ENCODE results near the gene SLCO6A1.
"Not testable (repeated sequence)": the region's sequence is repeated elsewhere in the genome, so short reads cannot be mapped to it uniquely, and the experiment has no call there.

SLCO6A1 gene

GRCh38 chr5:102498271-102499034, at the start of gene SLCO6A1:
Gene SLCO6A1 (minus strand): TSS chr5:102499001. CDS start chr5:102498844, 157 bp downstream.
- no peak for DNase-seq

- no peak for DNase-seq
Observed at GRCh38 chr5:102547141-102548035, 48.6 kb upstream of the SLCO6A1 start.

GRCh38 chr5:102545175-102545574, 46.4 kb upstream of the SLCO6A1 start:
- DNase-seq, result peak; percentile 1

DNA sequence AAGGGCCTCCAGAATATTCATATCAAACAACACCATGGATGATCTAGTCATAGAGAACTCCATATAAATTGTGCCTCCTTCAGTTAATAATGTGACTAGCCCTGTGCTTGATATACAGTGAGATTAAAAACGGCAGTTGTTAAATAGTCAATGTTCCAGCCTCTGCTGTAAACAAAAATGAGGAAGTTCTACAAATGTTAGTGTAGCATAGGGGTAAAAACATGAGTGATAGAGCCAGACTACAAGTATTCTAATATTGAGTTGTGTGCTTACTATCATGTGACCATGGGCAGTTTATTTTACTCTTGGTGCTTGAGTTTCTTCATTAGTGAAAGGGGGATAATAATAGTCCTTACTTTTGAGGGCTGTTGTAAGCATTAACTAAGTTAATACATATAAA, 43.3 kb upstream of the SLCO6A1 start:
- no peak for DNase-seq

- peak; percentile 50 for DNase-seq
Observed at GRCh38 chr5:102539996-102540728, 41.4 kb upstream of the SLCO6A1 start.

DNA sequence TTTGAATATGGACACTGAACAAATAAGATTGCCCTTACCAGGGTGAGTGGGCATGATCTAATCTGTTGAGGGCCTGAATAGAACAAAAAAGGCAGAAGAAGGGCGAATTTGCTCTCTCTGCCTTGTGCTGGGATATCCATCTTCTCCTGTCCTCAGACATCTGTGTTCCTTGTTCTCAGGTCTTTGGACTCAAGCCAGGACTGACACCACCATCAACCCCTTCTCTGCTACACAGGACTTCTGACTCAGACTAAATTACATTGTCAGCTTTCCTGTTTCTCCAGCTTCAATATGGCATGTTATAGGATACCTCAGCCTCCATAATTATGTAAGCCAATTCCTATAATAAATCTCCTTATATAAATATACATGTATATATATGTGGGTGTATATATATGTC, 40.8 kb upstream of the SLCO6A1 start:
- DNase-seq, result peak; percentile 37

GRCh38 chr5:102537011-102537410, 38.2 kb upstream of the SLCO6A1 start:
- DNase-seq, result no peak

GRCh38 chr5:102536323-102536928, 37.6 kb upstream of the SLCO6A1 start:
- DNase-seq, result no peak

- no peak for DNase-seq
Observed at GRCh38 chr5:102532123-102532522, 33.3 kb upstream of the SLCO6A1 start.

DNA sequence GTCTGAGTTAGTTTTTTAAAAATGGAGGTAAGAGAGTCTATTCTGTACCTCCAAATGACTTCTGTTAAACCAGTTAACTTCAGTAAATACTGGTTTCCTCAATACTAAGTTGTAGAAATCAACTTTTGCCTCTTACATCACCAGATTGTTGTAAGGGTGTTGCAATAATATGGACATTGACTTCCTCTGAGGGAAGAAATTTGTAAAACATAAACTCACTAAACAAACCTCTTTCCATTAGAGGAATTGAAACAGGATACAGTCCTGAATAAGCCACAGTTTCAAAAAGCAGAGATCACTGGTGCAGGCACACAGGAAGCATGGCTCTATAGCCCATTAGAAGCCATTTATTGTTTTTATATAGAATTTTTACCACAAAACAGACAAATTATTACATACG, 32.7 kb upstream of the SLCO6A1 start:
- DNase-seq, result no peak

DNA sequence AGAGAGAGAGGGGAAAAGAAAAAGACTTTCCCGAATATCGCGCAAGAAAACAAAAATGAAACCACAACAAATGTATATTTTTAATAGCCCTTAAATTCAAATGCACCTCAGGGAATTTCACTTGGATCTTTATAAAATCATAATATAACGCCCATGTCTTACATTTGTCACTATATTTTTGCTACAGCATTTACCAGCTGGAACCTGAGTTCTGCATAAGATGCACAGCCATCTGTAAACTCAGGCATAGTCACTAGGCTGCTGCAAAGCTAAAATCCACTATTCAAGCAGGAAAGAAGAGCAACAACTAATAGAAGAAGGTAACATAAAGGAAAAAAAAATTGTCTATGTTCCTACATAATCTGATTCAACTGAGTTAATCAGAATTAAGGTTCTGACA, 30.6 kb upstream of the SLCO6A1 start:
- DNase-seq, result no peak

- DNase-seq, result no peak
Observed at GRCh38 chr5:102529031-102529430, 30.2 kb upstream of the SLCO6A1 start.

DNA sequence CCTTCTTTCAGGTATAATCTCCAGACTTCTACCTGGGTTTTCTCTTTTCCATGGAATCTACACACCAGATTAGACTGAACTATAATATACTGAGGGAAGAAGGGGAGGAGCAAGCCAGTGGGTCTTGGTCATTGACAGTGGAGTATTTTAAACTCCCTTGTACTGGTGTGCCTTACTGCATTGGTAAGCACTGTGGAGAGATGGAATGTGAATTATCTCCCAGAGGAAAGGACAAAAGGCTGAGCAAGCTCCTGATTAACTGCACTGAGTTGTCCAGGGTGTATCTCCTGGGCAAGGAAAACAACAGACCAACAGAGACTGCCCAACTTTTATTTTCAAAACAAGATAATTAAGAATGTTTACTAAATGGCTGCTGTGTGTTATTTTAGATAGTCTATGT, 29.8 kb upstream of the SLCO6A1 start:
- DNase-seq, result no peak

DNA sequence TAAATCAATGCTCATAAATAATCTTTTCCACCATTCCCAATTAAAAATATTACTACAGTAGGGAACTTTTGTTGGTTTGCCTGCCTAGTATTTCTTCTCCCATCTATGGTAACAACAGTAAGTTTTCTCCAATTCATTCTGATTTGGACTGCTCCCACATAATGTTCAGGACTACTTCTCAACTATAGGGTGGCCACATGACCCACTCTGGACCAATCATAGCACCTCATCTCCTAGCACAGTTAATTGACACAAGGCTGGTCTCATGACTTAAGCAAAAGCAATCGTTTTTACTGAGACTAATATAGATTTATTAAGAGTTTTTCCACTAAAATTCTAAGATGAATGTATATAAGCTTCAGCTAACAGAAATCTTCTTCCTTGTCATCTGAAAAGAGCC, 28.7 kb upstream of the SLCO6A1 start:
- no peak for DNase-seq

GRCh38 chr5:102523541-102524175, 24.9 kb upstream of the SLCO6A1 start:
- DNase-seq, result no peak

DNA sequence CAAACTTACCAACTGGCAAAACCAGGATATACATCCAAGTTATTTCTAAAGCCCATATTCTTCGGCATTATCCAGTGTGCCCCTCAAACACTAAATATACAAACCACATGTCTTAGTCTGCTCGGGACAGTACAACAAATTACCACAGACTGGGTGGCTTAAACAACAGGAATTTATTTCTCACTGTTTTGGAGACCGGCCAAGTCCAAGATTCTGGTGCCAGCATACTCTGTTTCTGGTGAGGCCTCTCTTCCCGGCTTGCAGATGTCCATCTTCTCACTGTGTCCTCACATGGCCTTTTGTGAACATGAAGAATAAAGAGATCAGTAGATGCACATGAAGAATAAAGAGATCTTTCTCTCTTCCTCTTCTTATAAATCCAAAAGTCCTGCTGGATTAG, 12.9 kb upstream of the SLCO6A1 start:
- DNase-seq, result no peak

GRCh38 chr5:102491261-102491914, 7.4 kb downstream of the SLCO6A1 start:
- not testable (repeated sequence) for DNase-seq

GRCh38 chr5:102483736-102484135, 15.1 kb downstream of the SLCO6A1 start:
- DNase-seq, result no peak

DNA sequence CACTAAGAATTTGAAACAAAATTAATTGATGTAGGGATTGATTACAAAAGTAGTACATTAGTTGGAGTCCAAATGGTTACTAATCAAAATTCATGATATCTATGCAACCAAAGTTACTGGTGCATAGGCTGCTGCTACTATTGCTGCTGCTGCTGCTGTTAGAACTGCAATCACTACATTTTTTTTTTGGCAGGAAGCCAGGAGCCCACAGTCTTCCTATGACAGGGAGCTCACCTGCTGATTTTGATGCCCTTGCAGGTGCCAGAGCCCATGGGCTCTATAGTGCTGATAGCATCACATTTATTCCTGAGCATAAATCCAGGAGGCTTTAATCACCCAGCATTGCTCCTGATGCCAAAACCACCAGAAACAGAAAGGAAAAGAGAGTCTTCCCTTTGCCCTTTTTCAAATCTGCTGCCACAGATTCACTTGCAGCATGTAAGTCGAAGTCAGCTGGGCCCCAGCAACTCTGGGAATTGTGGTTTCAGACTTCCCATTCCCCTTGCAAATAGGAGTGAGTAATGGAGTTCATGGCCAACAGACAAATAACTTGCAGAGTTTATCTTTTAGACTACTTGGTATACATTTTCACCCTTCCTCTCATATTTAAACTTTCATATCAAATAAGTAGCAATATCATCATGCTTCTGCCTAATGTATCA, 17.6 kb downstream of the SLCO6A1 start:
- DNase-seq, result no peak

GRCh38 chr5:102453716-102454115, 45.1 kb downstream of the SLCO6A1 start:
- no peak for DNase-seq

DNA sequence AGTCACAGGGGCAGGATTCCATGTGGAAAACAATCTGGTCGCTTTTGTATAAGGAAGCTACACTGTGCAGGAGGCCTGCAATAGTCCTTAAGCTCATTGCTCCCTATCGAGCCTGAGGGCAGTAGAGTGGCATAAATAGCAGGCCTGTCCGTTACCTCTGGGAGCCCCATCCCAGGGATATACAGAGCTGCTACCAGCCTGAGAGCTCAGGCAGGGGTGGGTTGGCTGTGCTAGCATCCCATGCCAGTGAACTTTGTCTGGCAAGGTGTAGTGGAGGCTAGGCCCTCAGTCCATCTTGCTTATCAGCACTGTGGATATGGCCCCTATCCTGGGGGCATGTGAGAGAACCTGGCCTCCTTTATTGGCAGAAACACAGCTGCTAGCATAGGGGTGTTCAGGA, 47.7 kb downstream of the SLCO6A1 start:
- DNase-seq, result no peak

Measured in NCI-H524 treated with DMSO at 0.1 percent for 48 hours (cell line).